ENCODE data around the gene PRKN. TPM values are rescaled to one million over a fixed set of nuclear protein-coding genes. Genes with fewer than 3 reads are reported as not detected.

PRKN gene
- total and polyA plus RNA-seq, 4 experiments from 2014 or later: 0.50 to 5.3 (median 2.9) TPM

DNA sequence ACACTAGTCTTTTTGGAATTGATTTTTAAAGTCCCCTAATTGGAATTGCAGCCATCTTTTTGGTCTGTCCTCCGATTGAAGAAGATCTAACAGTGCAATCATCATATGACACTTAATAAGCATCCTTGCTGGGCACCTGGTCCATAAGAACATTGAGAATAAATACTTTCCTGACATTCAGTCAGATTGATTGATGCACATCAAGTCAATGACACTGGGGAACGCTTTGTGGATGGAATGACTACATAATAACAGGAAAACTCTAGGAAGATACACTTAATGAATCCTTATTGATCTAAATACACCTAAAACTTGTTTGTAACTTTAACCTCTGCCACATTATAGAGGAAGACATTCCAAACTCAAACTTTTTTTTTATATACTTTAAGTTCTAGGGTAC, 255.7 kb downstream of the PRKN start:
- peaks cover 0 to 2% (median 0%) of the 10 kb centered on the region in 4 donors for H3K4me1 Mint-ChIP-seq
- H3K9me3 Mint-ChIP-seq: peaks cover 0 to 7% (median 3%) of the 10 kb centered on the region in 8 donors
- no peaks in the 10 kb centered on the region for H3K36me3 Mint-ChIP-seq
- no peak overlapping the region for H3K27ac Mint-ChIP-seq
- H3K4me3 Mint-ChIP-seq: no peak overlapping the region
- POLR2A ChIA-PET (ENCODE audit: partially characterized antibody): no interaction called here
- intact Hi-C loops (cut with micrococcal nuclease): no loop called here
- Histone ChIP-seq H3K9me3 (ENCODE audit: control insufficient read depth in 1 of 2, low read length in 2 of 2) (no peaks in the 10 kb centered on the region), H3K27me3 (ENCODE audit: insufficient read depth, low read length) (no peaks in the 10 kb centered on the region), H3K36me3 (ENCODE audit: insufficient read depth, low read length) (no peaks in the 10 kb centered on the region), H3K4me3 (ENCODE audit: low read length in 2 of 2) (no peak overlapping the region), H3K27ac (ENCODE audit: low read depth, low read length) (no peak overlapping the region), H3K4me1 (ENCODE audit: insufficient read depth, low read length) (no peaks in the 10 kb centered on the region)
- H3K27me3 Mint-ChIP-seq: no peaks in the 10 kb centered on the region
- CTCF ChIA-PET (ENCODE audit: partially characterized antibody): no interaction called here
- no peak for DNase-seq

DNA sequence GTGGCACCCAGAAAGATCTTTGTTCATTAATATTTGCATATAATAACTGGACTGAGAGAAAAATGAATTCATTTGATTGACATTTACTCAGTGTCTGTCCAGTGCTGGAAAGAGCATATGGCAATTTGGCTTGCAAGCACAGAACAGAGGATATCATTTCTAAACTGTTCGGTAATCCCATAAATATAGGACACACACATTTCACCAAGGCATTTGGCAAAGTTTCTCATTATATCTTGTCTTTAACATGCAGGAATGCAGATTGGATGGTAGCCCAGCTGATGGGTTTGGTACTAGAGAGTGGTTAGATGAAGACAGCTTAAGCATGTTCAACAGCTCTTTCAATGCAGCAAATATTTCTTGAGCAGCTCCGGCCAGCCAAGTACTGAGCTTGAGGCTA, 259.2 kb downstream of the PRKN start:
- Mint-ChIP-seq H3K36me3 (no peaks in the 10 kb centered on the region), H3K4me3 (no peak overlapping the region), H3K9me3 (peaks cover 0 to 7% (median 0%) of the 10 kb centered on the region in 8 donors), H3K27ac (no peak overlapping the region), H3K27me3 (no peaks in the 10 kb centered on the region), H3K4me1 (no peaks in the 10 kb centered on the region)
- ChIA-PET POLR2A (ENCODE audit: partially characterized antibody) (no interaction called here), CTCF (ENCODE audit: partially characterized antibody) (no interaction called here)
- intact Hi-C loops (cut with micrococcal nuclease): no loop called here
- no peak overlapping the region for H3K4me3 ChIP-seq (ENCODE audit: low read length in 2 of 2)
- no peaks in the 10 kb centered on the region for H3K27me3 ChIP-seq (ENCODE audit: insufficient read depth, low read length)
- H3K27ac ChIP-seq (ENCODE audit: low read depth, low read length): no peak overlapping the region
- no peaks in the 10 kb centered on the region for H3K4me1 ChIP-seq (ENCODE audit: insufficient read depth, low read length)
- DNase-seq: no peak
- H3K36me3 ChIP-seq (ENCODE audit: insufficient read depth, low read length): no peaks in the 10 kb centered on the region
- H3K9me3 ChIP-seq (ENCODE audit: control insufficient read depth in 1 of 2, low read length in 2 of 2): no peaks in the 10 kb centered on the region

GRCh38 chr6:162467679-162468078, 259.9 kb downstream of the PRKN start:
- Mint-ChIP-seq H3K27ac (no peak overlapping the region), H3K4me1 (no peaks in the 10 kb centered on the region), H3K27me3 (no peaks in the 10 kb centered on the region), H3K36me3 (no peaks in the 10 kb centered on the region), H3K9me3 (peaks cover 0 to 7% (median 0%) of the 10 kb centered on the region in 8 donors), H3K4me3 (no peak overlapping the region)
- H3K36me3 ChIP-seq (ENCODE audit: insufficient read depth, low read length): no peaks in the 10 kb centered on the region
- ChIA-PET CTCF (ENCODE audit: partially characterized antibody) (no interaction called here), POLR2A (ENCODE audit: partially characterized antibody) (no interaction called here)
- H3K4me3 ChIP-seq (ENCODE audit: low read length in 2 of 2): no peak overlapping the region
- H3K27ac ChIP-seq (ENCODE audit: low read depth, low read length): no peak overlapping the region
- H3K4me1 ChIP-seq (ENCODE audit: insufficient read depth, low read length): no peaks in the 10 kb centered on the region
- no peaks in the 10 kb centered on the region for H3K9me3 ChIP-seq (ENCODE audit: control insufficient read depth in 1 of 2, low read length in 2 of 2)
- intact Hi-C loops (cut with micrococcal nuclease): no loop called here
- DNase-seq: no peak
- no peaks in the 10 kb centered on the region for H3K27me3 ChIP-seq (ENCODE audit: insufficient read depth, low read length)

DNA sequence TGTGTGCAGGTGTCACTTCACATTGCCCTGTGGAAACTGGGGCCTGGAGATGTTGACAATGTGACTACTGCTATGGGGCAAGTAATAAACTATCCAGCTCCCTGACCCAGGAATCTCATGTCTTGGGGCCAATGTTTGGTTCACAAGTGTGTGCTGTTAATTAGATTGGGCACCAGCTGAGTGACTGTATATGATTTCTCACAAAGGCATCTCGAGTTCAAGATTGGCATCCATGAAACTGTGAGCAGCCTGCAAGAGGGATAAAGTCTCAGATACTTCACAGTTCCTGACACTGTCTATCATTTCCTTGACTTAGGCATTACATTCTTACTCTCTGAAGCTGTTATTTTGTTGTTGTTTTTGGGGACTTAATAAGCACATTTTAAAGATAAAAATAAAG, 264.0 kb downstream of the PRKN start:
- CTCF ChIA-PET (ENCODE audit: partially characterized antibody): interaction anchor here (0.9 kb wide), 1 partner anchor 21 kb away, joined by 3 read pairs; no protein-coding TSS in a partner anchor
- no peaks in the 10 kb centered on the region for H3K36me3 ChIP-seq (ENCODE audit: insufficient read depth, low read length)

GRCh38 chr6:162459985-162460384, 267.6 kb downstream of the PRKN start:
- intact Hi-C loops (cut with micrococcal nuclease): no loop called here

More for the DNA sequence above, 264.0 kb downstream of the PRKN start:
- H3K9me3 Mint-ChIP-seq: peaks cover 0 to 9% (median 5%) of the 10 kb centered on the region in 8 donors
- Histone ChIP-seq H3K27ac (ENCODE audit: low read depth, low read length) (no peak overlapping the region), H3K9me3 (ENCODE audit: control insufficient read depth in 1 of 2, low read length in 2 of 2) (no peaks in the 10 kb centered on the region), H3K27me3 (ENCODE audit: insufficient read depth, low read length) (no peaks in the 10 kb centered on the region), H3K4me1 (ENCODE audit: insufficient read depth, low read length) (no peaks in the 10 kb centered on the region), H3K4me3 (ENCODE audit: low read length in 2 of 2) (no peak overlapping the region)
- no peak for DNase-seq
- H3K4me3 Mint-ChIP-seq: no peak overlapping the region
- H3K36me3 Mint-ChIP-seq: no peaks in the 10 kb centered on the region
- no peaks in the 10 kb centered on the region for H3K27me3 Mint-ChIP-seq
- intact Hi-C loops (cut with micrococcal nuclease): no loop called here
- POLR2A ChIA-PET (ENCODE audit: partially characterized antibody): no interaction called here
- H3K27ac Mint-ChIP-seq: no peak overlapping the region
- no peaks in the 10 kb centered on the region for H3K4me1 Mint-ChIP-seq

DNA sequence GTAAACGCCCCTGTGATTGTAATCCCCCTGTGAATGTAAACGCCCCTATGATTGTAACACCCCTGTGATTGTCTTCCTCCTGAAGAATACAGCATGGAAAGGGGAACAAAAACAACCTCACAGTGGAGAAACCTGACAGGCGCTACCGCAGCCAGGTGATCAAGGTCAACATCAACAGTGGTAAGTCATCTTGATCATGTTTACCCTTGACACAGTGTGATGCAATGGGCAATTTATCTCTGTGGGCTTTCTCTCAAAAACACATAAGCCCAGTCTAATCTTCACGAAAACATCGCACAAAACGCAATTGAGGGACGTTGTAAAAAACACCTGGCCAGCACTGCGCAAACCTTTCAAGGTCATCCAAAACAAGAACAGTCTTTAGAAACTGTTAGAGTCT, 277.2 kb downstream of the PRKN start:
- no peaks in the 10 kb centered on the region for H3K27me3 ChIP-seq (ENCODE audit: insufficient read depth, low read length)
- H3K9me3 Mint-ChIP-seq: peaks cover 0 to 7% (median 3%) of the 10 kb centered on the region in 8 donors
- no peaks in the 10 kb centered on the region for H3K36me3 Mint-ChIP-seq
- no peak overlapping the region for H3K4me3 Mint-ChIP-seq
- no peak overlapping the region for H3K27ac Mint-ChIP-seq
- H3K27me3 Mint-ChIP-seq: no peaks in the 10 kb centered on the region
- peaks cover 0 to 2% (median 0%) of the 10 kb centered on the region in 4 donors for H3K4me1 Mint-ChIP-seq
- no peak for DNase-seq
- no peak overlapping the region for H3K4me3 ChIP-seq (ENCODE audit: low read length in 2 of 2)
- no peaks in the 10 kb centered on the region for H3K4me1 ChIP-seq (ENCODE audit: insufficient read depth, low read length)
- no peaks in the 10 kb centered on the region for H3K36me3 ChIP-seq (ENCODE audit: insufficient read depth, low read length)
- intact Hi-C loops (cut with micrococcal nuclease): no loop called here
- ChIA-PET POLR2A (ENCODE audit: partially characterized antibody) (no interaction called here), CTCF (ENCODE audit: partially characterized antibody) (no interaction called here)
- H3K9me3 ChIP-seq (ENCODE audit: control insufficient read depth in 1 of 2, low read length in 2 of 2): no peaks in the 10 kb centered on the region
- H3K27ac ChIP-seq (ENCODE audit: low read depth, low read length): no peak overlapping the region

More at GRCh38 chr6:162459985-162460384, 267.6 kb downstream of the PRKN start:
- Histone ChIP-seq H3K27ac (ENCODE audit: low read depth, low read length) (no peak overlapping the region), H3K4me3 (ENCODE audit: low read length in 2 of 2) (no peak overlapping the region), H3K9me3 (ENCODE audit: control insufficient read depth in 1 of 2, low read length in 2 of 2) (no peaks in the 10 kb centered on the region), H3K4me1 (ENCODE audit: insufficient read depth, low read length) (no peaks in the 10 kb centered on the region), H3K27me3 (ENCODE audit: insufficient read depth, low read length) (no peaks in the 10 kb centered on the region), H3K36me3 (ENCODE audit: insufficient read depth, low read length) (no peaks in the 10 kb centered on the region)
- no peaks in the 10 kb centered on the region for H3K27me3 Mint-ChIP-seq
- H3K4me1 Mint-ChIP-seq: no peaks in the 10 kb centered on the region
- H3K9me3 Mint-ChIP-seq: peaks cover 0 to 15% (median 8%) of the 10 kb centered on the region in 8 donors
- POLR2A ChIA-PET (ENCODE audit: partially characterized antibody): no interaction called here
- H3K27ac Mint-ChIP-seq: no peak overlapping the region
- H3K4me3 Mint-ChIP-seq: no peak overlapping the region
- H3K36me3 Mint-ChIP-seq: no peaks in the 10 kb centered on the region
- CTCF ChIA-PET (ENCODE audit: partially characterized antibody): no interaction called here
- DNase-seq: no peak

DNA sequence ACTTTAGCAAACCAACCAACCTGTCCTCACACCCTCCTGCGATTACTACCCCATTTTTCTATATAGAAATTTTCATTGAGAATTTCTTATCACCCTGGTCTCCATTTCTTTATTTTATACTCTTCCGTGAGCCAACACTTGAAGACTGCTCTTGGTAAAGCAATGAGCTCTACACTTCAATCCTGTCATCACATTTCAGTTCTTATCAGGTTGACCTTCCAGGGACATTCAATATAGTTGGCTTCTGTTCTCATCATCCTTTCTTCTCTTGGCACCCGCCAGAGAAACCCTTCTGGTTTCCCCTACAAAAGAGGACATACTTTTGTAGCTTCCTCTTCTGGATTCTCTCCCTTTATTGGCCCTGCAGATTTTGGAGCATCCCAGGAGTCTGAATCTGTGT, 279.3 kb downstream of the PRKN start:
- intact Hi-C loops (cut with micrococcal nuclease): no loop called here
- Histone ChIP-seq H3K4me1 (ENCODE audit: insufficient read depth, low read length) (no peaks in the 10 kb centered on the region), H3K4me3 (ENCODE audit: low read length in 2 of 2) (no peak overlapping the region), H3K27ac (ENCODE audit: low read depth, low read length) (no peak overlapping the region), H3K27me3 (ENCODE audit: insufficient read depth, low read length) (no peaks in the 10 kb centered on the region), H3K36me3 (ENCODE audit: insufficient read depth, low read length) (no peaks in the 10 kb centered on the region), H3K9me3 (ENCODE audit: control insufficient read depth in 1 of 2, low read length in 2 of 2) (no peaks in the 10 kb centered on the region)
- peaks cover 2 to 10% (median 5%) of the 10 kb centered on the region in 8 donors for H3K9me3 Mint-ChIP-seq
- H3K36me3 Mint-ChIP-seq: peaks cover 2 to 5% of the 10 kb centered on the region in 2 donors
- no peaks in the 10 kb centered on the region for H3K27me3 Mint-ChIP-seq
- CTCF ChIA-PET (ENCODE audit: partially characterized antibody): no interaction called here
- peaks cover 0 to 2% (median 0%) of the 10 kb centered on the region in 4 donors for H3K4me1 Mint-ChIP-seq
- POLR2A ChIA-PET (ENCODE audit: partially characterized antibody): no interaction called here
- H3K4me3 Mint-ChIP-seq: no peak overlapping the region
- DNase-seq: no peak
- H3K27ac Mint-ChIP-seq: no peak overlapping the region

DNA sequence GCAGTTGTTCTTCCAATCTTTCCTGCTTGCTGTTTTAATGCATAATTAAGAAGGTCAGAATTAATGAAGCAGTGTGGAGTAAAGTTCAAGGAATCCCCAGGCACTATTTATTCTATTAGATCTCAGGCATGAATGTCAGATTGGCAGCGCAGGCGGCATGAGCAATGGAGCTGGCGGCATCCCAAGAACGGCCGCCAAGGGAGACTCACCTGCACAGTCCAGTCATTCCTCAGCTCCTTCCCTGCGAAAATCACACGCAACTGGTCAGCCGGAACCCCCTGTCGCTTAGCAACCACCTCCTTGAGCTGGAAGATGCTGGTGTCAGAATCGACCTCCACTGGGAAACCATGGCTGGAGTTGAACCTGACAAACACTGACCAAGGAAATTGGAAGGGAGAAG, 284.5 kb downstream of the PRKN start:
- Mint-ChIP-seq H3K36me3 (peaks cover 10 to 23% of the 10 kb centered on the region in 2 donors), H3K27me3 (no peaks in the 10 kb centered on the region), H3K9me3 (peaks cover 5 to 37% (median 24%) of the 10 kb centered on the region in 8 donors), H3K4me3 (no peak overlapping the region), H3K27ac (no peak overlapping the region), H3K4me1 (no peaks in the 10 kb centered on the region)
- H3K4me1 ChIP-seq (ENCODE audit: insufficient read depth, low read length): no peaks in the 10 kb centered on the region
- H3K27ac ChIP-seq (ENCODE audit: low read depth, low read length): no peak overlapping the region
- POLR2A ChIA-PET (ENCODE audit: partially characterized antibody): no interaction called here
- CTCF ChIA-PET (ENCODE audit: partially characterized antibody): interaction anchor here (1.1 kb wide), 1 partner anchor 20 kb away, joined by 3 read pairs; no protein-coding TSS in a partner anchor
- no peaks in the 10 kb centered on the region for H3K9me3 ChIP-seq (ENCODE audit: control insufficient read depth in 1 of 2, low read length in 2 of 2)
- intact Hi-C loops (cut with micrococcal nuclease): no loop called here
- H3K4me3 ChIP-seq (ENCODE audit: low read length in 2 of 2): no peak overlapping the region
- no peaks in the 10 kb centered on the region for H3K27me3 ChIP-seq (ENCODE audit: insufficient read depth, low read length)
- no peak for DNase-seq
- H3K36me3 ChIP-seq (ENCODE audit: insufficient read depth, low read length): no peaks in the 10 kb centered on the region
